ENCODE results near the gene RHOD. TPM values are rescaled to one million over a fixed set of nuclear protein-coding genes. Genes with fewer than 3 reads are reported as not detected.

Gene RHOD
- total and polyA plus RNA-seq, 10 donors = 1.3 to 6.4 (median 2.7) TPM

DNA sequence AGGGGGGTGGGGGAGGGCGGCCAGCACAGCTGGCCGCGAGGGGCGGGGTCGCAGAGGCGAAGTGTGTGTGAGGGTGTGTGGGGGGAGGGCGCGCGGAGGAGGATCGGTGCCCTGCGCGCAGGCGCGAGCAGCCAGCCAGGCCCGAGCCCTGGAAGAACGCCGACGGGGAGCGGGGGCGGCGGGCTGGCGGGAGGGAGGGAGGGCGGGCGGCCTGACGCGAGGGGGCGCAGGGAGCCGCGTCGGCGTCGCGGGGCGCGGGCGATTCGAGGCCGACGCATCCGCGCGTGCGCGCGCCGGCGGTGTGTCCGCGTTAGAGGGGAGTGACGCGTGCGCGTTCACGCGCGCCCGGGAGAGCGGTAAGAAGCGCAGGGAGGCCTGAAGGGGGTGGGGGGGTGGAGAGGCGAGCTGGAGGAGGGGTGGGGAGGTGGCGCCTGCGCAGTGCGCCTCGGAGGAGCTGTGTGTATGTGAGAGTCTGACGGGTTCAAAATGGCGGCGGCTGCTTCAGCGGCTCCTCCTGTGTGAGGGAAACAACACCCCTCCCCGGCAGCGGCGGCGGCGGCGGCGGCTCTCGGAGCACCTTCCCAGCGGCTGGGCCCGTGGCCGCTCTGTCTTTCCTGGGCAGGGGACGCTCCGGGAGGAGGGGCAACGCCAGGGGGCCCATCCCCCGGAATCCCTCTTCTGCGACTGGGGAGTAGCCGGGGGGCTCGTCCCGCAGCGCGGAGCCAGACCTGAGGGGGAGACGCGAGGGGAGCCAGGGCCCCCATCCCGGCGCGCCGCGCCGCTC, 62.3 kb downstream of the RHOD start, which contains the start of gene KDM2A:
Gene KDM2A (plus strand): TSS at position 463 of the 784 bp plus-strand sequence. CDS start 2,054 bp downstream, outside the sequence.
- no peaks in the 10 kb centered on the region for H3K27me3 ChIP-seq (replicated peaks in 1 of 7)
- DNase-seq = peak; percentile 100
- peak within 1 kb of the TSS; percentile 92 to 99 (median 98) for H3K27ac ChIP-seq
- TF ChIP-seq, protein P1, sequence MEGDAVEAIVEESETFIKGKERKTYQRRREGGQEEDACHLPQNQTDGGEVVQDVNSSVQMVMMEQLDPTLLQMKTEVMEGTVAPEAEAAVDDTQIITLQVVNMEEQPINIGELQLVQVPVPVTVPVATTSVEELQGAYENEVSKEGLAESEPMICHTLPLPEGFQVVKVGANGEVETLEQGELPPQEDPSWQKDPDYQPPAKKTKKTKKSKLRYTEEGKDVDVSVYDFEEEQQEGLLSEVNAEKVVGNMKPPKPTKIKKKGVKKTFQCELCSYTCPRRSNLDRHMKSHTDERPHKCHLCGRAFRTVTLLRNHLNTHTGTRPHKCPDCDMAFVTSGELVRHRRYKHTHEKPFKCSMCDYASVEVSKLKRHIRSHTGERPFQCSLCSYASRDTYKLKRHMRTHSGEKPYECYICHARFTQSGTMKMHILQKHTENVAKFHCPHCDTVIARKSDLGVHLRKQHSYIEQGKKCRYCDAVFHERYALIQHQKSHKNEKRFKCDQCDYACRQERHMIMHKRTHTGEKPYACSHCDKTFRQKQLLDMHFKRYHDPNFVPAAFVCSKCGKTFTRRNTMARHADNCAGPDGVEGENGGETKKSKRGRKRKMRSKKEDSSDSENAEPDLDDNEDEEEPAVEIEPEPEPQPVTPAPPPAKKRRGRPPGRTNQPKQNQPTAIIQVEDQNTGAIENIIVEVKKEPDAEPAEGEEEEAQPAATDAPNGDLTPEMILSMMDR (IDR thresholded peaks at IDR 0.05 in 8 of 11, conservative IDR thresholded peaks at IDR 0.05 in 3 of 11) = peak in 7 of 11 experiments; percentile 37 to 74 (median 70)
- TF ChIP-seq POLR2A (IDR thresholded peaks at IDR 0.05) (no peak), POLR2AphosphoS5 (IDR thresholded peaks at IDR 0.05) (peak; percentile 69 to 84 (median 79))
- peaks cover 15 to 70% (median 51%) of the 10 kb centered on the region in 6 donors for H3K4me1 ChIP-seq
- peak within 1 kb of the TSS; percentile 67 to 93 (median 75) for H3K4me3 ChIP-seq
- WGBS, 5 donors = 0% methylated on average over 27 to 97 of the region's 97 CpGs
- no peaks in the 10 kb centered on the region for H3K9me3 ChIP-seq
- intact Hi-C loops (cut with DNase I; ENCODE audit: low total_unique reads) = no loop called here
- peaks cover 0 to 21% (median 0%) of the 10 kb centered on the region in 6 donors for H3K36me3 ChIP-seq

DNA sequence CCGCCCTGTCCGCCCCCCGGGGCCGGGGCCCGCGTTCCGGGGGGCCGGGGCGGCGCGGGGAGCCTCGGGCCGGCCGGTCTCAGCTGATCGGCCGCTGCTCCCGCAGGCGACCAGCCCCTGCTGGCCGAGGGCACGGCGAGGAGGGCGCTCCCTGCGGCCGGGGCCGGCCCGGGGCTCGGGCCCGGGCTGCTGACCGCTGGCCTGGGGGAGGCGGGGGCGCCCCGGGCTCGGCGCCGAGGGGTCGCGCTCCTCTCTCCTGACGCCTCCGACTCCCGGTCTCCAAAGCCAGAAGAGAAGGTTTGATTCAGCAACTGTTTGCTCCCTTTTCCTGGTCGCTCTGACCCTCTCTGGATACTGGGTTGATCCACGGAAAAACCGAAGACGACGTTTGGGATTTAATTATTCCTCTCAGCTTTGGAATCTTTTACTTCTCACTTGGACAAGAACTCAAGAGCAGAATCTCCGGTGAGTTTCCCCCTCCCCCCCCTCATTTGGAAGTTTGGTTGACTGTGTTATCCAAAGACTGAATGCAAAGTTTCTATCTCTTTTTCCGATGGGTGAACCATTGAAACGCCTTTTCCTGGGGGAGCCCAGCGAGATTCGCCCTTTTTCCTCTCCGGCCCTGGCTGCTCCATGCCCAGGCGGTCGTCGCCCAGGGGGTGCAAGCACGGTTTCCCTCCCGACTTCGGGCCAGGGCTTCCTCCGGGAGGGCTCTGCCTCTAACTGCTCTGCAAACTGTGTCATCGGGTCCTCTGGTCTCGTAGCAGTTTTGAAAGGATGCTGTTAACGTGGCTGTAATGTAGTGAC, 63.1 kb downstream of the RHOD start:
- H3K27me3 ChIP-seq (replicated peaks in 1 of 7) = no peaks in the 10 kb centered on the region

DNA sequence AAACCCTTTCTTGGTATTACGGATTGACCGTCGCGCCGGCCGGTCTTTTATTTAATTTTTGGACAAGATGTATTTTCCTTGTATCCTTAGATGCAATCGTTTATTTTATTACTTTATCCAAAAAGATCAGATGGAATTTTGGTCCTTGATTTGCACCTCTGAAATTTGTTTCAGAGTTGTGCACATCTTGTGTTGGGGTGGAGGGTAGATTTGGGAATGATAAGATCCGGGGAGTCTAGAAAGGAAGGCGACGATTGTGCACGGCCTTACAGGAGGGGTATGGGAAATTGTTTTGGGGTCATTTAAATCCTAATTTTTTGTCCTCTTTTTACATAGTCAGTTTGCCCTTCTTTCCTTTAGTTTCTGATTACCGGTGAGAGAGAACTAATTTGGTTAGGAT, 63.8 kb downstream of the RHOD start:
- peaks cover 0 to 36% (median 0%) of the 10 kb centered on the region in 6 donors for H3K36me3 ChIP-seq
- TF ChIP-seq POLR2AphosphoS5 (IDR thresholded peaks at IDR 0.05) = no peak
- TF ChIP-seq, protein P1 (IDR thresholded peaks at IDR 0.05 in 8 of 11, conservative IDR thresholded peaks at IDR 0.05 in 3 of 11) = no peak
- TF ChIP-seq POLR2A (IDR thresholded peaks at IDR 0.05) = no peak
- H3K9me3 ChIP-seq = no peaks in the 10 kb centered on the region
- DNase-seq = peak; percentile 8
- intact Hi-C loops (cut with DNase I; ENCODE audit: low total_unique reads) = no loop called here
- peak overlapping the region; percentile 92 to 99 (median 98) for H3K27ac ChIP-seq
- H3K4me3 ChIP-seq = peak overlapping the region; percentile 67 to 93 (median 75)
- peaks cover 15 to 78% (median 55%) of the 10 kb centered on the region in 6 donors for H3K4me1 ChIP-seq
- H3K27me3 ChIP-seq (replicated peaks in 1 of 7) = no peaks in the 10 kb centered on the region
- 0 to 1% (median 1%) methylated on average over 12 of the region's 12 CpGs for WGBS, 5 donors

More for the DNA sequence above, 63.1 kb downstream of the RHOD start:
- H3K4me3 ChIP-seq = peak overlapping the region; percentile 67 to 93 (median 75)
- peaks cover 15 to 78% (median 56%) of the 10 kb centered on the region in 6 donors for H3K4me1 ChIP-seq
- TF ChIP-seq POLR2AphosphoS5 (IDR thresholded peaks at IDR 0.05) = peak in 2 of 3 donors; percentile 61 to 63
- TF ChIP-seq, protein P1 (IDR thresholded peaks at IDR 0.05 in 8 of 11, conservative IDR thresholded peaks at IDR 0.05 in 3 of 11) = no peak
- WGBS, 5 donors = 1% methylated on average over 24 to 61 of the region's 61 CpGs
- intact Hi-C loops (cut with DNase I; ENCODE audit: low total_unique reads) = no loop called here
- H3K36me3 ChIP-seq = peaks cover 0 to 29% (median 0%) of the 10 kb centered on the region in 6 donors
- peak; percentile 84 for DNase-seq
- peak overlapping the region; percentile 92 to 99 (median 98) for H3K27ac ChIP-seq
- H3K9me3 ChIP-seq = no peaks in the 10 kb centered on the region

All from spleen (tissue), 11 donors.